GM12878 (cell line): ENCODE data around the gene EEF1E1. TPM values are rescaled to one million over a fixed set of nuclear protein-coding genes. Genes with fewer than 3 reads are reported as not detected.

ENCODE experiments used
- BHLHE40 ChIP-seq, 2 experiments: fragments of 450-650 bp in 1 of 2; IDR thresholded peaks; 2 replicates each; pipeline ENCODE4 v1.6.1; 2011 to 2017; ENCODE audit warnings: low read depth in 2 of 2, borderline replicate concordance in 1 of 2, improper control_type of control experiment in 1 of 2, low read length in 1 of 2, mild to moderate bottlenecking in 1 of 2
- CEBPB ChIP-seq, 2 experiments: fragments of 150-350 bp in 1 of 2; IDR thresholded peaks; 2 replicates each; pipeline ENCODE4 v1.6.1; 2012 to 2014; ENCODE audit warnings: low read depth in 2 of 2, low read length in 2 of 2, borderline replicate concordance in 1 of 2, inconsistent platforms in 1 of 2
- E4F1 ChIP-seq: fragments of 450-650 bp; IDR thresholded peaks from 2 replicates; pipeline ENCODE4 v1.6.1; 2018; ENCODE audit warnings: borderline replicate concordance, mild to moderate bottlenecking; ENCODE audit not compliant: partially characterized antibody
- FOXK2 ChIP-seq: fragments of 450-650 bp; IDR thresholded peaks from 2 replicates; pipeline ENCODE4 v1.6.1; 2017; ENCODE audit warnings: mild to moderate bottlenecking, moderate library complexity
- GABPA ChIP-seq: IDR thresholded peaks from 2 replicates; pipeline ENCODE4 v1.6.1; 2014; ENCODE audit warnings: antibody characterized with exemption, low read depth, mild to moderate bottlenecking, inconsistent platforms
- HCFC1 ChIP-seq: fragments of 150-350 bp; IDR thresholded peaks from 2 replicates; pipeline ENCODE4 v1.6.1; 2014; ENCODE audit warnings: low read length
- IKZF1 ChIP-seq: fragments of 450-650 bp; conservative IDR thresholded peaks from 2 replicates; pipeline ENCODE4 v1.6.1; 2017; ENCODE audit warnings: antibody characterized with exemption, mild to moderate bottlenecking
- KAT2A ChIP-seq: conservative IDR thresholded peaks from 2 replicates; pipeline ENCODE4 v1.6.1; 2011; ENCODE audit warnings: low read depth, low read length; ENCODE audit not compliant: control insufficient read depth
- MEF2A ChIP-seq: IDR thresholded peaks from 2 replicates; pipeline ENCODE4 v1.6.1; 2011; ENCODE audit warnings: low read depth, mild to moderate bottlenecking, low read length, moderate library complexity; ENCODE audit not compliant: insufficient read depth
- NFIC ChIP-seq: IDR thresholded peaks from 2 replicates; pipeline ENCODE4 v1.6.1; 2012; ENCODE audit warnings: low read depth, mild to moderate bottlenecking, inconsistent platforms, low read length, moderate library complexity
- NFXL1 ChIP-seq: fragments of 450-650 bp; IDR thresholded peaks from 2 replicates; pipeline ENCODE4 v1.6.1; 2017; ENCODE audit warnings: antibody characterized with exemption, mild to moderate bottlenecking, borderline replicate concordance
- PBX3 ChIP-seq: IDR thresholded peaks from 2 replicates; pipeline ENCODE4 v1.6.1; 2011; ENCODE audit warnings: mild to moderate bottlenecking, low read depth, low read length, moderate library complexity; ENCODE audit not compliant: insufficient replicate concordance
- POLR2AphosphoS5 ChIP-seq: IDR thresholded peaks from 2 replicates; pipeline ENCODE4 v1.6.1; 2011; ENCODE audit warnings: mild to moderate bottlenecking, low read length, inconsistent platforms
- RUNX3 ChIP-seq: IDR thresholded peaks from 2 replicates; pipeline ENCODE4 v1.6.1; 2012; ENCODE audit warnings: low read length, inconsistent platforms
- SRF ChIP-seq, 2 experiments: IDR thresholded peaks; 2 replicates each; pipeline ENCODE4 v1.6.1; 2011; ENCODE audit warnings: low read depth in 2 of 2, low read length in 2 of 2, mild to moderate bottlenecking in 1 of 2, moderate library complexity in 1 of 2
- STAT1 ChIP-seq: fragments of 450-650 bp; conservative IDR thresholded peaks from 2 replicates; pipeline ENCODE4 v1.6.1; 2014; ENCODE audit warnings: antibody characterized with exemption, mild to moderate bottlenecking
- SUZ12 ChIP-seq: fragments of 200-600 bp; sonication (generic); IDR thresholded peaks from one replicate; pipeline ENCODE4 v1.6.1; 2018; ENCODE audit warnings: antibody characterized with exemption, mild to moderate bottlenecking; ENCODE audit not compliant: unreplicated experiment
- TARDBP ChIP-seq: IDR thresholded peaks from 2 replicates; pipeline ENCODE4 v1.6.1; 2016; ENCODE audit warnings: borderline replicate concordance
- TCF12 ChIP-seq: IDR thresholded peaks from 2 replicates; pipeline ENCODE4 v1.6.1; 2011; ENCODE audit warnings: low read depth, mild to moderate bottlenecking, low read length
- ZBTB33 ChIP-seq: fragments of 450-650 bp; IDR thresholded peaks from 2 replicates; pipeline ENCODE4 v1.6.1; 2017; ENCODE audit warnings: mild to moderate bottlenecking
- ZNF274 ChIP-seq: IDR thresholded peaks from one replicate; pipeline ENCODE4 v1.8.0; 2011; ENCODE audit not compliant: insufficient read length, insufficient read depth
- ZNF592 ChIP-seq: fragments of 450-650 bp; IDR thresholded peaks from 2 replicates; pipeline ENCODE4 v1.6.1; 2017; ENCODE audit warnings: mild to moderate bottlenecking, moderate library complexity
- ZSCAN29 ChIP-seq: fragments of 450-650 bp; IDR thresholded peaks from 2 replicates; pipeline ENCODE4 v1.6.1; 2017; ENCODE audit warnings: mild to moderate bottlenecking, moderate library complexity
- polyA plus RNA-seq, 11 experiments: library from polyadenylated mRNA; depleted of rRNA in 4 of 11; unstranded in 6 of 11; stranded (reverse) in 5 of 11; fragments of >200 nt; fragmentation: Nextera tagmentation in 4 of 11; fragmentation: Illumina TruSeq in 1 of 11; extraction: Ambion mirVana in 4 of 11; extraction: Trizol in 1 of 11; gene quantifications; 1 replicate in 1 of 11; 2 replicates in 10 of 11; pipeline versions ENCODE4 v1.2.1 to v1.2.3, GENCODE V29; 2011 to 2016; ENCODE audit warnings: inconsistent platforms in 2 of 11, missing spikeins in 2 of 11, low read depth in 1 of 11
- total RNA-seq, 4 experiments: library from RNA; depleted of rRNA in 3 of 4; stranded (reverse); fragments of >200 nt in 3 of 4; fragmentation: Illumina TruSeq in 1 of 4; extraction: Trizol in 1 of 4; gene quantifications; 2 replicates each; pipeline versions ENCODE4 v1.2.1 to v1.2.3, GENCODE V29; 2013 to 2021

The EEF1E1 gene
- total and polyA plus RNA-seq, 10 of the 15 experiments (the other 5 are each of a cell fraction or from before 2014, with no cell fraction given), result 55.3 to 668 (median 121) TPM

- TF ChIP-seq ZNF592 (no peak), KAT2A (no peak), BHLHE40 (IDR thresholded peaks at IDR 0.05; ENCODE audit: borderline replicate concordance in 1 of 2, low read depth in 2 of 2, low read length in 1 of 2) (peak; percentile 45 to 49; a peak in 2 of 4 replicates), POLR2AphosphoS5 (no peak), ZNF274 (no peak), E4F1 (no peak), MEF2A (no peak), TCF12 (peak; percentile 97), CEBPB (IDR thresholded peaks at IDR 0.05; ENCODE audit: borderline replicate concordance in 1 of 2, low read depth in 2 of 2, low read length in 2 of 2) (no peak), TARDBP (no peak), GABPA (no peak), SRF (IDR thresholded peaks at IDR 0.05; ENCODE audit: low read depth in 2 of 2, low read length in 2 of 2) (no peak), PBX3 (no peak), ZBTB33 (no peak), NFXL1 (no peak), STAT1 (no peak), IKZF1 (no peak), SUZ12 (no peak), FOXK2 (no peak), NFIC (peak; percentile 82), RUNX3 (peak; percentile 59), ZSCAN29 (no peak), HCFC1 (no peak)
These were observed 36.8 kb downstream of the EEF1E1 start (continued) for GRCh38 chr6:8065519-8065911.
